ENCODE results near the gene WARS2.

DNA sequence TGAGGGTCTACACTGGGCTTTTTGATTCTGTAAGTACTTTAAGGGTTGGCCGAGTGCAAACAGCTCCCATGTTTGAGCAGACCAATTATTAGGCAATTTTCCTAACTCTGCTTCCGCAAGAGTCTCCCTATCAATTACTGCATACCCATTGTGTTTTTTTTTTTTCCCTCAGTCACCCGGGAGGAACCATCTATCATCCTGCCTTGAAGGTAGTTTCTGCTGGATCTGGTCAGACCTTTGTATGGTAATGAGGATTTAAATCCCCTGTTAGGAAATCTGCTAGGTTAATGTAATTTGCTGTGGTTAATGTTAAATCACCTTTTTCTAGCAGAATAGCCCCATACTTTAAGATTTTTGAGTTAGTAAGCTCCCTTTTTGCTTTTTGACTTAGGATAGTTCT lies 40.8 kb upstream of the WARS2 start:
- TF ChIP-seq ZNF274 (IDR thresholded peaks at IDR 0.05; ENCODE audit: low read depth, low read length): no peak
- TF ChIP-seq SUZ12 (IDR thresholded peaks at IDR 0.05; ENCODE audit: extremely low read depth, insufficient read depth, insufficient read length): no peak
